GM21526 (cell line): ENCODE results near the gene KRTAP9-3.
"Not testable (repeated sequence)": the region's sequence is repeated elsewhere in the genome, so short reads cannot be mapped to it uniquely, and the experiment has no call there.

Experiments
- ATAC-seq: cut with Tn5 transposase; IDR thresholded peaks from one replicate; pipeline ENCODE4 v1.9.1; 2021; ENCODE audit warnings: moderate library complexity; ENCODE audit not compliant: unreplicated experiment, low FRiP score

Gene KRTAP9-3

GRCh38 chr17:41249637-41250240 is 17.5 kb downstream of the KRTAP9-3 start, which contains the start of gene KRTAP9-4:
Gene KRTAP9-4 (plus strand): TSS chr17:41249687. CDS start chr17:41249721, 34 bp downstream.
- ATAC-seq, result not testable (repeated sequence)

GRCh38 chr17:41251261-41251660 is 19.0 kb downstream of the KRTAP9-3 start:
- ATAC-seq, result no peak

- ATAC-seq, result no peak
Measured at GRCh38 chr17:41254861-41255260, 22.6 kb downstream of the KRTAP9-3 start.

- ATAC-seq, result not testable (repeated sequence)
Measured at GRCh38 chr17:41255381-41256290, 23.4 kb downstream of the KRTAP9-3 start, which contains the start of gene KRTAP9-9. Gene KRTAP9-9 (plus strand): TSS chr17:41255384.

GRCh38 chr17:41256291-41256685 is 24.0 kb downstream of the KRTAP9-3 start:
- no peak for ATAC-seq

- ATAC-seq, result no peak
Measured at GRCh38 chr17:41258406-41258805, 26.2 kb downstream of the KRTAP9-3 start.

- no peak for ATAC-seq
Measured at GRCh38 chr17:41263212-41263611, 31.0 kb downstream of the KRTAP9-3 start.

GRCh38 chr17:41264599-41264998 is 32.4 kb downstream of the KRTAP9-3 start:
- ATAC-seq, result no peak

- no peak for ATAC-seq
Measured at GRCh38 chr17:41265078-41265477, 32.8 kb downstream of the KRTAP9-3 start, which contains the start of gene KRTAP9-6. Gene KRTAP9-6 (plus strand): TSS chr17:41265378. CDS start chr17:41265378, 0 bp downstream.

- ATAC-seq, result no peak
Measured at GRCh38 chr17:41267711-41268110, 35.5 kb downstream of the KRTAP9-3 start.

GRCh38 chr17:41271323-41271722 is 39.1 kb downstream of the KRTAP9-3 start:
- not testable (repeated sequence) for ATAC-seq

- no peak for ATAC-seq
Measured at GRCh38 chr17:41271858-41272257, 39.6 kb downstream of the KRTAP9-3 start.

- not testable (repeated sequence) for ATAC-seq
Measured at GRCh38 chr17:41275648-41276190, 43.5 kb downstream of the KRTAP9-3 start, which contains the start of gene KRTAP9-7. Gene KRTAP9-7 (plus strand): TSS chr17:41275698. CDS start chr17:41275698, 0 bp downstream.

- no peak for ATAC-seq
Measured at GRCh38 chr17:41278176-41278955, 46.1 kb downstream of the KRTAP9-3 start.
